Esophagus squamous epithelium (tissue), 4 donors: ENCODE measurements around the gene RASGRP1.

Source experiments
- CTCF ChIP-seq, 6 experiments: fragments of 450-650 bp in 4 of 6; fragments of 200-600 bp in 2 of 6; sonication (generic) in 2 of 6; IDR thresholded peaks; one replicate each; pipeline ENCODE4 v1.5.1; 2016 to 2019; ENCODE audit warnings: antibody characterized with exemption in 6 of 6, mild to moderate bottlenecking in 4 of 6, moderate library complexity in 4 of 6
- POLR2A ChIP-seq, 4 donors: fragments of 450-650 bp; IDR thresholded peaks; one replicate each; pipeline ENCODE4 v1.6.1; 2017; ENCODE audit warnings: antibody characterized with exemption in 4 of 4, mild to moderate bottlenecking in 4 of 4, moderate library complexity in 3 of 4

- TF ChIP-seq POLR2A (IDR thresholded peaks at IDR 0.05) = no peak
- TF ChIP-seq CTCF (IDR thresholded peaks at IDR 0.05) = no peak
Measured at GRCh38 chr15:38565287-38565670, 665 bp upstream of the RASGRP1 start.
